Stimulated activated naive CD4-positive, alpha-beta T cell (primary cell): ENCODE measurements around the gene FCHO1.

Experiments
- DNase-seq, 6 experiments: peaks; one replicate each; lab custom pipeline; 2025; lab: John Stamatoyannopoulos, UW

Gene FCHO1

GRCh38 chr19:17829855-17830566 is 78.7 kb downstream of the FCHO1 start:
- no peak for DNase-seq

GRCh38 chr19:17830567-17831418 is 79.5 kb downstream of the FCHO1 start:
- DNase-seq, result peak; percentile 17 to 70 (median 40)

GRCh38 chr19:17831419-17831888 is 80.2 kb downstream of the FCHO1 start:
- DNase-seq, result no peak

- no peak for DNase-seq
Observed at GRCh38 chr19:17832443-17833208, 81.3 kb downstream of the FCHO1 start.

GRCh38 chr19:17834350-17835181 is 83.3 kb downstream of the FCHO1 start:
- DNase-seq, result no peak

GRCh38 chr19:17835182-17836006 is 84.1 kb downstream of the FCHO1 start:
- no peak for DNase-seq

- DNase-seq, result no peak
Observed at GRCh38 chr19:17836530-17836929, 85.3 kb downstream of the FCHO1 start.

- DNase-seq, result no peak
Observed at GRCh38 chr19:17837972-17838371, 86.7 kb downstream of the FCHO1 start.
